Effector CD8-positive, alpha-beta T cell (primary cell): ENCODE measurements around the gene NIT1.

ENCODE experiments used
- DNase-seq: peaks from one replicate; lab custom pipeline; 2025; lab: John Stamatoyannopoulos, UW

Gene NIT1

GRCh38 chr1:161153682-161154337, 35.9 kb downstream of the NIT1 start, which contains the start of gene UFC1:
UFC1 (plus strand) TSS chr1:161153978; CDS start chr1:161153998, 20 bp downstream.
- DNase-seq: peak; percentile 72

- DNase-seq: no peak
Measured at GRCh38 chr1:161157867-161158266, 40.0 kb downstream of the NIT1 start.

GRCh38 chr1:161158316-161159010, 40.6 kb downstream of the NIT1 start:
- DNase-seq: no peak

- peak; percentile 86 for DNase-seq
Measured at GRCh38 chr1:161159087-161159912, 41.4 kb downstream of the NIT1 start, which contains the start of gene USP21. USP21 (plus strand) TSS chr1:161159500; CDS start chr1:161160641, 1,141 bp downstream.

GRCh38 chr1:161159913-161160243, 42.0 kb downstream of the NIT1 start:
- DNase-seq: no peak

GRCh38 chr1:161160671-161161145, 42.8 kb downstream of the NIT1 start:
- DNase-seq: no peak

GRCh38 chr1:161161652-161162051, 43.7 kb downstream of the NIT1 start:
- no peak for DNase-seq

- no peak for DNase-seq
Measured at GRCh38 chr1:161162052-161162451, 44.1 kb downstream of the NIT1 start.

GRCh38 chr1:161162806-161163205, 44.9 kb downstream of the NIT1 start:
- DNase-seq: no peak

GRCh38 chr1:161163793-161164192, 45.9 kb downstream of the NIT1 start:
- no peak for DNase-seq

GRCh38 chr1:161164901-161165610, 47.2 kb downstream of the NIT1 start:
- no peak for DNase-seq

- peak; percentile 84 for DNase-seq
Measured at GRCh38 chr1:161165742-161166668, 48.1 kb downstream of the NIT1 start, which contains the start of gene PPOX. PPOX (plus strand) TSS chr1:161166426; CDS start chr1:161166848, 422 bp downstream.

- no peak for DNase-seq
Measured at GRCh38 chr1:161166669-161167548, 49.0 kb downstream of the NIT1 start.

- DNase-seq: no peak
Measured at GRCh38 chr1:161168906-161169305, 51.0 kb downstream of the NIT1 start.
